Frontal cortex (tissue), 4 donors: ENCODE results near the gene LRBA. TPM values are rescaled to one million over a fixed set of nuclear protein-coding genes. Genes with fewer than 3 reads are reported as not detected.

Experiments
- DNase-seq, 2 donors: peaks; one replicate each; pipeline ENCODE4 v3.0.0; 2012; ENCODE audit warnings: low spot score in 2 of 2
- FAIRE-seq: peaks from 2 replicates; lab custom pipeline; 2012; peaks lifted over from hg19 to GRCh38; lab: Jason Lieb, UNC
- total RNA-seq: library from RNA; depleted of rRNA; stranded (reverse); fragments of >200 nt; gene quantifications from one replicate; pipeline ENCODE4 v1.2.3, GENCODE V29; 2014
- donor health status: control.
- donor health status: control.
- donor health status: control.

The LRBA gene
- total RNA-seq, 1 donor from 2014 or later: 23.2 TPM

DNA sequence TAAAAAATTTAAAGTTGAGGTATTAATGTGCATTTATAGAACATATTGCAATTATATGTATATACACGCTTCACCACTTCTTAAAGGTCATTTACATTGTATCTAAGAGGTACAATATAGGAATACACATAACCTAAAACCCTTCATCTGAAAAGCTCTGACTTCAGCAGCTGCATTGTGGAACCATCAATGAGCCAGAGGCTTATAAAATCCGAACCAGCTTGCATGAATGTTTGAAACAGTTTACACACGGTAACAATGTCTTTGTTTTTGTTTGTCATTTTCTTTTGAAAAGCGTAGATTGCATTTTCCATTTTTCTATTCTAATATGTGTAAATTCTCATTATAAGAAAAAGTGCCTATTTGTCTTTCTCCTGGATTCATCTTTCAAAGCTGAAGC is 715.3 kb downstream of the LRBA start:
- no peak for DNase-seq
- no peak for FAIRE-seq

DNA sequence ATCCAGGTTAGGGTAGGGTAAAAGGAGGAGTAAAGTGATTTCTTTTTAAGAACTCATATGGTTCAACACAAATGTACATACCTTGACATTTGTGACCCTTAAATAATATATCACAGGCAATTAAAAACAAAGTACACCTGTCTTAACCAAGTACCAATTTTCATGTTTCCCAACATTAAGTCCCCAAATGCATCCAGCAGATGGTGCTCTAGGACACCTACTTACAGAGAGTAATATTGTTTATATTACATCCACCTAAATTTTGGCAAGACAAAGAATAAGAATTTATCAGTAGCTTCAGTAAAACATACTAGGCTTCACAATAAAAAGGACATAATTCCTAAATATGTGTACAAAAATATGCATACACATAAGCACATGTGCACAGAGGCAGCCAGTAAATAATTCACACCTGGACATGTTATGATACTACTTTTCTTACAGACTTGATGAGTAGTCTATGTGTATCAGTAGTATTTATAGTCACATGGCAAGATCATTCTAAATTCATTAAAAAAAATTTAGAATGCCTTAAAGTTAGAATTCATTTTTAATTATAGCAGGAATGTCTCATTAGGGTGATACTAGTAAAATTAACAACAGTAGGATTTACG is 717.1 kb downstream of the LRBA start:
- peak; percentile 66 for FAIRE-seq
- DNase-seq: peak in 1 of 2 donors; percentile 12

DNA sequence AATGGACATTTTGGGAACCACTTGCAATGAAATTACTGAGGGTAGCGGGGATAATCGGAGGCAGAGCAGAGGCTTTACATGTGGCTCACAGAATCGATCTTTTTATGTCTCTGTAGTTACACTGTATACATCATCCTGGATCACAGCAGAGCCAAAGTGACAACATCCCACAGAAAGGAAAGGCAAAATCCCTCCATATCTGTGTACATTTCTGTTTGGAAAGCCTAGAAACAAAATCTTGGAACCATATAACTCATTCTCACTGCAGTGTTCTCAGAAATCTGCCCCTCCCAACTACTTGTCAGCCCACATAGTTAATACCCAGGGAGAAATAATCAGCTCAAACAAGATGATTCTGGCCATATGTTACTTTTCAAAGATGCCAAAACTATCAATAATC is 725.2 kb downstream of the LRBA start:
- DNase-seq: no peak
- no peak for FAIRE-seq

DNA sequence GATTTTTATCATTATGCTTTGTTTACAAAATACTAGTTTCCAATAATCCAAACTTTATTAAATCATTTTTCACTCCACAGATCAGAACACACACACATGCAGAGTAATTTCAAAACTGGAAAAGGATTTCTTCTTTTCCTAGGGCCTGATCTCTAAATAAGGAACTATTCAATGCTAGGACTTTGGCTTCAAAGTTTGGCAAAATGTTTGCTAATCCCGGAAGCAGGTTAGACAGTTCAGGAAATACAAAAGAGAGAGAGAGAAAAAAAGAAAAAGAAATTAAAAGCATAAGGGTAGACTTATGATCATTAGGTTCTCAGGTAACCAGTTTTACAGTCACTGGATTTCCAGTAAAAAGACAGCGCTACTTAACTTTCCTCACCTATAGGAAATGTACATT is 725.9 kb downstream of the LRBA start:
- DNase-seq: no peak
- FAIRE-seq: no peak

DNA sequence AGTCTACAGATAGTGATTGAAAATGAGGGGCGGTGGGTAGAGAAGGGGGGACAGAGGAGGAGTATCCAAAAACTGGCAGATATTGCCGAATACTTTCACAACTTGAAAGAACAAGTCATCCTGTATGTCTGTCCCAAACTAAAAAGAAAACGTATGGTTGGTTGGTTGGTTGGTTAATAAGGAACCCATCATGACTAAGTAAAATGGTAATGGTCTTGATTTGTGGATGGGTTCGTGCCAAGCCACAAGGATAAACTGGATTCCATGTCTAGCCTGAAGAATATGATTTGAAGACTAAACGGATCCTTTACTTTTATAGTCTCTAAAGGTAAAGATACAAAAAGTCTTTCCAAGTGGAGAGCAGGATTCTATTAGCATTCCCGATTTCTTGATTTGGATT is 728.4 kb downstream of the LRBA start:
- no peak for DNase-seq
- no peak for FAIRE-seq

DNA sequence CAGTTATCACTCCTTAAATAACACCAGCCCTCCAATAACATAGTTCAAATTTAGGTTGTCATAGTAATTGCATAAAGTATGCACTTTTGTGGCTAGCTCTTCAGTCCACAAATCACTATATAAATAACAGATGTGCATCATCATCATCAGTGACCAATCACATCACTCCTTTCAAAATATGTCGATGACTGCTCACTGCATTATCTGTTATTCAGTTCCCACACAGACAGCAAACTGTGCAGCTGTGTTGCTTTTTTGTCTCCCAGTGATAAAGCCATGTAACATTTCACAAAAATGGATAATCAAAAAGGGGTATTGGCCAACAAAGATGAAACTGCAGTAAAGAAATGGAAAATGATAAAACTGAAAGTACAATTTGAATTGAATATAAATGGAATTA is 731.4 kb downstream of the LRBA start:
- DNase-seq: no peak
- FAIRE-seq: no peak

DNA sequence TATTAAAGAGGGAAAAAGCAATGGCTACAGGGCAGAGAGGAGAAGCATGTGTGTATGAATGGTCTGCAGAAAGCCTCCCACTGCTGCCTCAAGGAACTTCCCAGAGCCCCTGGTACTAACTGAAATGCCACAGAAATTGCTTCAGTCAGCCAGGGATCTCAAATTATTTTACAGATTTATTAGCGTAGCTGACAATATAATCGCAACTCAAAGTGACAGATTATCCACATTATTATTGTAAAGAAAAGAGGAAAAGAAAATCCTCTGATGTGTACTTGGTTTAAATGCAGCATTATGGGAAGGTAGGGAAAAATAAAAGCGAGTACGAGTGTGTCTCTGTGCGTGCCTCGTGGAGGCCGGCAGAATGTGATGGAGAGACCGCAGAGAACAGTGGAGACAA is 734.1 kb downstream of the LRBA start:
- FAIRE-seq (no peak), DNase-seq (no peak)

DNA sequence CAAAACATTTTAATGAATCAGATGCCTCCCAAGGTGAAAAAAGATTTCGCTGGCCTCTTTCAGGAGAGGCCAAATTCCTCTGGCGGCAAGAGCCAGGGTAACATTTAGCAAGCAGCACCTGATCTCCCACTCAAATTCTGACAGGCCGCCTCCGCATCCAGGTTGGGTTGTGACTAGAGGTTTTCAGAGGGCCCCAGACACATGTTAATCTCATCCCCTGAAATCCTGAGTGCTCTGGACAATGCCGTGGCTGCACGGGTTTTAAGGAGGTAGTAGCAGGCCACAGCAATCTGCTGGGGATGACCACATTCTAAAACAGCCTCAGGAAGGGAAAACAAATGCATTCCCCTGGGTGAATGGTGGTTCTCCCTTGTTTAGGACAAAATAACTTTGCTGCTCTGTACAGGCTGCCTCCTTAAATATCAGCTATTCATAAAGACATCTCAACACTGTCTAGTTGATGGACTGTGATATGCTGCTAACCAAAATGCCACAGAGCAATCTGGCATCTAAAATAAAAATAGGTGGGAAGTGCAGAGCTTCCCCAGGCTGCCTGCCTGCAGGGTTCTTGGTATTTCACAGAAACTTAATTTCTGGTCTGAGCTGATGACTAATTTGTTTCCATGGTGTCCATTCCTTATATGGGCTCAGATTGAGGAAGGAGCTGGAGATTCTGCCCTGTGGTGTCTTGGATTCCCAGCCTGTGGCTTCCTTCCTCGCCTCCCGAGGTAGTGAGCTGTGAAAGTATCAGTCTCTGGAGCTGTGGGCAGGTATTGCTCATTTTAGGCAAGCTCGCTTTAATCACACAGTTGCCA is 734.8 kb downstream of the LRBA start:
- FAIRE-seq (no peak), DNase-seq (no peak)

DNA sequence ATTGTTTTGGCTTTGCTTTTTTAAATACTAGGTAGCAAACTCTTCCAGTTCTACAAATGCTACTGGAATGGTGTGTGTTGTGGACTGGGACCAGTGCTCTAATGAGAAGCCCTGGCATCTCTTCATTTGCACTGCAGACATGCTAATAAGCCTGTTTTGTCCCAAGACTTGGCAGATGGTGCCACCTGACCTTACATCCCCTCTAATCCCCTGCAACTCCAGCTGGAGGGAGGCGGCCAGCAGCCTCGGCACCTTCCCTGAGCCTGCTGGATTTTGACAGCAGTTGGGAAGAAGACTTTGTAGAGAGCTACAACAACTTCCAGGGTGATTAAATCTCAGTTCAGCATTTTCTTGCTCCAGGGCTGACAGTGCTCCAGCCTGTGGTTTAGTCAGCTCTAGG is 736.9 kb downstream of the LRBA start:
- DNase-seq (no peak), FAIRE-seq (no peak)

DNA sequence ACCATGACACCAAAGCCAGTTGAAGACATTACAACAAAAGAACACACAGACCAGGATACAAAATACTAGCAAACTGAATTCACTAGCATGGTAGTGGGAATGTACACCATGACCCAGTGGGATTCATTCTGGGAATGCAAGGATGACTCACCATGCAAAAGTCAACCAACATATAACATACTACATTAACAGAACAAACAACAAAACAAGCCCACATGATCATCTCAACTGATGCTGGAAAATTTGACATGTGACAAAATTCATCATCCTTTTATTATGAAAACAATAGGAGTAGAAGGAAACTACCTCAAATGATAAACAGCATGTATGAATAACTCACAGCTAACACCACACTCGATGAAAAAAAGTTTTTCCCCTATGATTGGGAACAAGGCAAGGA is 746.6 kb downstream of the LRBA start:
- DNase-seq (no peak), FAIRE-seq (no peak)

DNA sequence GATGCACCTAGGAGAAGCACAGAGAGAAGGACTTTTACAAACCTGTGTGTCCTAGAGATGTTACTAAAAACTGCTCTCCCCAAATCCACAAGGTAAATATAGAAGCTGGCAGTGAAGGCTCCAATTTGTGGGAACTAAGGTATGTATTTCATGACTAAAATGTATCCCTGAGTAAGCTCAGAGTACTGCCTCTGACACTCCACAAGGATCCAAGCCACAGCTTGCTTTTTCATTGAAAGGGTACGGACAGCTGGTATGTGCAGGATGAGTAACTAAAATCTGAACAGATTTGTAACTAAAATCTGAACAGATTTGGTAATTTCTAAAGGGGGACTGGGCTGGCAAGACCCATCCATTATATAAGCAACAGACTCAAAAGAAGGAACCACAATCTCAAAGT is 749.3 kb downstream of the LRBA start:
- DNase-seq: no peak
- FAIRE-seq: no peak

DNA sequence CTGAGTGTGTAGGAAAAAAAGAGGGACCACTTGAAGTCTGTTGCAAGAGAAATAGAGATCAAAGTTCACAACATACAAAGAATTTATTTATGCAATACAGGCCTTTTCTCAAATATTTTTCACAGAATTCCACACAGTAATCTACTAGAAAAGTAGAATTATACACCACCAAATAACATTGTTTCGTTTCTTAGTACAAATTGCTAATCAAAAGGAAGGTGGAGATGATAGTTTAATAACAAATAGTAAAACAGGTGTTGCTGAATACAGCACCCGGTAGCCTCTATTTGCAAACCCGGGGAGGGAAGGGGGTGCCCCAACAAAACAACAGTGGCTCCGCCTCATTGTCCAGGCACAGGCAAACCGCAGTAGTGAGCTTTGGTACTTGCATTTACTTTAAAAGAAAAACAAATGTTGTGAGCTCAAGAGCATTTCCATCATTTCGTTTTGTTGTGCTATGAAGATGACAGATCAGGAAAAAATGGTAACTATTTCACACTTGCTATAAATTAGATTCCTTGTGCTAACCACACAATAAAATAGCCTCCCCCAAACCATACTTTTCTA is 750.4 kb downstream of the LRBA start:
- DNase-seq (no peak), FAIRE-seq (no peak)

DNA sequence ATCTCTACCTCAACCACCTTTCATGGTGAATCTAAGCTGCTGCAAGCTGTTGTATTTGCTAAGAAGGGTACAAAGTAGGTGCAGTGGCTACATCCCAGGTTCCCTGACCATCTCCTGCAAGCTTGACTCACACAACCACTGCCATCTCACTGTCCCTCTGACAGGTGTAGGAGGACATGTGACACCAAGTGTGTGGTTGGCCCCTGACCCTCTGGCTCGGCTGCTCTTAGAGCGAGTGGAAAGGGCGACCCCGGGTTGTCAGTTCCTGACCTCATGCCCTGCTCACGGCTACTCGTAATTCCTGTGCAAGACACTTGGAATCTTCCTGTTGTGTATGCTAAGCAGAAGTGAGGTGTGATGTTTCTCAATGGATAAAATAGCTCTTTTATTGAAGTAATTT is 752.5 kb downstream of the LRBA start:
- no peak for DNase-seq
- no peak for FAIRE-seq

DNA sequence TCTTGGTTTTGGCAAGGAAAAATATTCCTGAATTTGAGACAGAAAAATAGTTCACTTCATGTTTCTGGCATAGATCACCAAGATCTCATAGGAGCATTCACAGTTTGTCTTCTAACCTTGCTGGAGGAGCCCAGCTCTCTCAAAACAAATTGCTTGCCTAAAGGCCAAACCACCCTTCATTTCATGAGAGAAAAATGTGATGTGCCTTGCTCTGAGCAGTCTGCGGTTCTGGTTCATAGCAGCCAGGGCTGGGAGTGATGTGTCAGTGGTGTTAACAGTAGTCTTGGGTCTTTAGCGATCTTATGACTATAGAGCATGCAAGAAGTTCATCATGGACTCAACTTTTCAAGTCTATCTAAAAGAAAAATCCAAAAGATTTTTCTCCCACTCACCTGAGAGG is 753.5 kb downstream of the LRBA start:
- no peak for FAIRE-seq
- no peak for DNase-seq

DNA sequence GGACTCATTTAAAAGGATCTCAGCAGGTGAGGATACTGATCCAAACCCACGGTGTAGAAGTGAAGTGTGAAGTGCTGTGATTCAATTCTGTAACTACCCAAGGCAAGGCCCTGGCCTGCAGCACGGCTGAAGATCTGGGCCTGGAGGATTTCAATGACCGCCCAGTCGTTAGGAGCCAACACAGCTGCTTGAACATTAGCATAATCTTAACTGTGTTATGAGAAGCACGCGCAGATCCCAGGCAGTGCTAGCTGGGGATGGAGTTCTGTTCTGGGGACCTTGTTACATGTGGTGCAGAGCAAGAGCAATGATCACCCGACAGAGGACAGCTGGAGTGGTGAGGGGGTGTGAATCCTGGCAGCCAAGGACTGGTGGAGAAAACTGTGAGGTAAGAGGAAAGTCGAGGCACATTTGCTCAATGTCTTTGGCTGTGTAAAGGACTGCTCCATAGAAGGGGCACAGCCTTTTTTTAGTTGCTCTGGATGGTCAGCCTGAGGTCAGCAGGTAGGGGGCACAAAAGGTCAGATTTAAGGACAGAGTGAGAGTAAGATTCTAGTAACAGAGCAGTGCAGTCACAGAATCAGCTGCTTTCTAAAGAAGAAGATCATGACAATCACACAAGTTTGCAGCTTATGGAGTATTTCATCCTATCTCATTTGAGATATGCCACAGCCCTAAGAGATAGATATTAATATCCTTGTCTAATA is 755.1 kb downstream of the LRBA start:
- FAIRE-seq (no peak), DNase-seq (no peak)

DNA sequence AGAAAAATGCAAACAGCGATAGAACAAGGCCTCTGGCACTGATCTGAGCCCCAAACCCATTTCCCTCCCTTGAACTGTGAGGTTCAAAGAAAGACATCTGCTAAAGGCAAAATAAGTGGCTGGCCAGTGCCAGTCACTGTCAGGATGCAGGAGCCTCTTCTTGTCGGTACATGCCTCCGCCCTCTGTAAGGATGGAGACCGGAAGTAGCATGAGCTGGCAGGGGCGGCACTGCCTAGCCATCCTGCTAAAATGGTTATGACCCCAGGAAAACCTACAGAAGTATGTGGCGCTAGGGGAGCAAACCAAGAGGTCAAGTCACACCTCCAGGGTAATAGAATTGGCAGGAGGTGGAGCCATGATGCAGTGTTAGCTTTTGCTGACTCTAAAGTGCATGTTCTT is 756.5 kb downstream of the LRBA start:
- DNase-seq: no peak
- no peak for FAIRE-seq

DNA sequence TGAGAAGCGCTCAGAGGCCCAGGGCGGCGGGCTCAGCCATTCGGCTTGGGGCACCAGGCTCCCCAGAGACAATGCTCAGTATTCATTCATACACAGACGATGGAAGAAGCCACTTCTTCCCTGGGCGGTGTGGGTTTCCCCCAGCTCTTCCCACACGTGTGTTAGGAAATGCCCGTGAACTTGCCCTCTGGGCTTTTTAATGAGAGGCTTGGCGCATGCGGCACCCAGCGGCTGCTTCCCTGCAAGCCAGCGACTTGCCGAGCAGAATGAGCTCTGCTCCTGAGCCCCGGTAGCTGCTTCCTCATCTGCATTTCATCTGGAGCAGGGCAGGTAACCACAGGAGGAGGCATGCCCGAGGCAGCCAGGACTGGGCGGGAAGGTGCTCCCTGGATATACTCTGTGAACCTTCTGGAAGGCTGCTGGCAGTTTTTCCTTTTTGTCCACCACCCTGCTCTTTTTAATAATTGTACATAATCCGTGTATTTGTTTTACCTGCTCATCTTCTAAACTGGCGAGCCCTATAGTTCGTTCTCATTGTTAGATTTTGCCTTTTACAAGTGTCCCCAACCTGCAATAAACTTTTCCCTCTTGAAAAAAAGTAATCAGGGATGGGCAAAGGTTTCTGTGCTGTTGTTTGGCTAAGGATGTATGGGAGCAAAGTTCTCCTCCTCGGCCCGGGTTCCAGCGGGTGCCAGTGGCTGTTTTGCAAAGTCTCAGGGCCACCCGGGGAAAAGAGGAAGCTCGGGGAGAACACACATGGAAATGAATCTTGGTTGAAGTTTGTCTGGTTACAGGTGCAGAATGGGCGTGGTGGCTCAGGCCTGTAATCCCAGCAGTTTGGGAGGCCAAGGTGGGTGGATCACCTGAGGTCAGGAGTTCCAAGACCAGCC is 758.0 kb downstream of the LRBA start:
- no peak for FAIRE-seq
- no peak for DNase-seq

DNA sequence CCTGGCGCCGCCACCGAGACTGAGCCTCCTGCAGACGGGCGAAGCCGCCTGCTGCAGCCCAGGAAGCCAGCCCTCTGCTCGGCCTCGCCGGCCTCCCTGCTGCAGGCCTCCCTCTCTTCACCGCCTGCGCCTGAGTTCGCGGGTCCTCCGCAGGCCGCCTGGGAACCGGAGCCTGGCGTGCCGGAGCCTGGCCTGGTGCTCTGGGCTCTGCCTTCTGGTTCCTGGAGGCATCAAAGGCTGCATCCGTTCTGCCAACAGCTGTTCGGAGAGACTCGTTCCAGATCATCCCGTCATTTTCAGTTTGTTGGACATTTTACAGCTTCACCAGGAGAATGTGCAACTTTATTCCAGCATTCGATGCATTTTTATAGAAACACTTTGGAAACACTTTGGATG is 758.9 kb downstream of the LRBA start:
- DNase-seq: no peak
- no peak for FAIRE-seq

DNA sequence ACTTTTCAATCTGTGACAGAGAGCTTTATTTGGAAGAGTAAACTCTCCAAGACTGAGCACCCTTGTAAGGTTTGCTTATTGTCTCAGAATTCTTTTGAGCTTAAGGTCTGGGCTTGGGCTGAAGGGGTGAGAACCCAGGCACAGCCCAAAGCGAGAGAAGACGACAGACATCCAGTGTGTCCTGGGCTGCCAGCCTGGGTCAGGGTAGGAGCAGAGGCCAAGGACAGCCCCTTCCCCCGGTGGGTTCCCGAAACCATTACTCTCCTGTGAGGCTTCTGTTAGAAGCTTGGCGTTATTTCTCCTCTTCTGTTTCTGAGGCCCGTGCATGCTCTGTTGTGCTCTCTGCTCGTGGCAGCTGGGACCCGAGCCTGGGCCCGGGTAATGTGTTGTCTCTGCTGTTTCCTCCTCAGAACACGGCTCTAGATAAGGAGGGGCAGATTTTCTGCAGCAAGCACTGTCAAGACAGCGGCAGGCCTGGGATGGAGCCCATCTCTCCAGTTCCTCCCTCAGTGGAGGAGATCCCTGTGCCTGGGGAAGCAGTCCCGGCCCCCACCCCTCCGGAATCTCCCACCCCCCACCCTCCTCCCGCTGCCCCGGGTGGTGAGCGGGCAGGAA is 759.4 kb downstream of the LRBA start:
- DNase-seq: no peak
- FAIRE-seq: no peak
